ENCODE data around the gene PFKP. TPM values are rescaled to one million over a fixed set of nuclear protein-coding genes. Genes with fewer than 3 reads are reported as not detected.

PFKP gene
- total RNA-seq, 2 experiments from 2014 or later, result 175 to 176 TPM

Other genes with a start within 250 kb of the PFKP start
- 100 to 1,000 TPM; 103 to 109 TPM for gene PITRM1, start 105.2 kb downstream of the PFKP start, total RNA-seq

Data from activated CD4-positive, alpha-beta memory T cell treated with anti-CD3 and anti-CD28 coated beads for 36 hours (primary cell).